T-helper 1 cell treated with Interleukin-12 subunit alpha and Interleukin-12 subunit beta and Interleukin-4 antibody, amounts not matched to agents 30 μg/mL and 1 μg/mL, for 36 hours (primary cell): ENCODE results near the gene CES5A.
"Not testable (repeated sequence)": the region's sequence is repeated elsewhere in the genome, so short reads cannot be mapped to it uniquely, and the experiment has no call there.

Experiments
- H3K27ac Mint-ChIP-seq: one replicate; pipeline ENCODE4 v1.8.0; 2021; ENCODE audit warnings: mild to moderate bottlenecking, mixed read lengths
- H3K27me3 Mint-ChIP-seq: one replicate; pipeline ENCODE4 v1.8.0; 2021; ENCODE audit warnings: low read depth, mixed read lengths
- H3K36me3 Mint-ChIP-seq: one replicate; pipeline ENCODE4 v1.8.0; 2021; ENCODE audit warnings: low read depth, mixed read lengths
- H3K4me1 Mint-ChIP-seq: one replicate; pipeline ENCODE4 v1.8.0; 2021; ENCODE audit warnings: low read depth, mixed read lengths
- H3K4me3 Mint-ChIP-seq: one replicate; pipeline ENCODE4 v1.8.0; 2021; ENCODE audit warnings: mild to moderate bottlenecking, moderate library complexity, mixed read lengths
- H3K9me3 Mint-ChIP-seq: one replicate; pipeline ENCODE4 v1.8.0; 2021; ENCODE audit warnings: mixed read lengths

Gene CES5A, protein sequence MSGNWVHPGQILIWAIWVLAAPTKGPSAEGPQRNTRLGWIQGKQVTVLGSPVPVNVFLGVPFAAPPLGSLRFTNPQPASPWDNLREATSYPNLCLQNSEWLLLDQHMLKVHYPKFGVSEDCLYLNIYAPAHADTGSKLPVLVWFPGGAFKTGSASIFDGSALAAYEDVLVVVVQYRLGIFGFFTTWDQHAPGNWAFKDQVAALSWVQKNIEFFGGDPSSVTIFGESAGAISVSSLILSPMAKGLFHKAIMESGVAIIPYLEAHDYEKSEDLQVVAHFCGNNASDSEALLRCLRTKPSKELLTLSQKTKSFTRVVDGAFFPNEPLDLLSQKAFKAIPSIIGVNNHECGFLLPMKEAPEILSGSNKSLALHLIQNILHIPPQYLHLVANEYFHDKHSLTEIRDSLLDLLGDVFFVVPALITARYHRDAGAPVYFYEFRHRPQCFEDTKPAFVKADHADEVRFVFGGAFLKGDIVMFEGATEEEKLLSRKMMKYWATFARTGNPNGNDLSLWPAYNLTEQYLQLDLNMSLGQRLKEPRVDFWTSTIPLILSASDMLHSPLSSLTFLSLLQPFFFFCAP

GRCh38 chr16:55875273-55875672 lies at the start of gene CES5A:
CES5A (minus strand) TSS chr16:55875373; CDS start chr16:55875221, 152 bp downstream.
- no peaks in the 10 kb centered on the region for H3K27me3 Mint-ChIP-seq
- no peak within 1 kb of the TSS for H3K4me3 Mint-ChIP-seq
- no peaks in the 10 kb centered on the region for H3K9me3 Mint-ChIP-seq
- H3K36me3 Mint-ChIP-seq = no peaks in the 10 kb centered on the region
- no peaks in the 10 kb centered on the region for H3K4me1 Mint-ChIP-seq
- no peak within 1 kb of the TSS for H3K27ac Mint-ChIP-seq

DNA sequence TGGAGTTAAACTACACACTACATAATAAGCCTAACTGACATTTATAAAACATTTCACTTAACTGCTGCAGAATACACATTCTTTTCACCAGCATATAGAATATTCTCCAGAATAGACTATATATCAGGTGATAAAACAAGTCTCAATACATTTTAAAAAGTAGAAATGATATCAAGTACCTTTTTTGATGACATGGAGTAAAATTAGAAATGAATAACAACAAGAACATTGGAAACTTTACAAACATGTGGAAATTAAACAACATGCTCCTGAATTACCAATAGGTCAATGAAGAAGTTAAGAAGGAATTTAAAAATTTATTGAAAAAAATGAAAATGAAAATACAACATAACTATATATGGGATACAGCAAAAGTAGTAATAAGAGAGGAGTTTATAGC lies 47.5 kb upstream of the CES5A start:
- H3K36me3 Mint-ChIP-seq = no peaks in the 10 kb centered on the region
- no peak overlapping the region for H3K4me3 Mint-ChIP-seq
- H3K27me3 Mint-ChIP-seq = peaks cover 19% of the 10 kb centered on the region
- H3K4me1 Mint-ChIP-seq = no peaks in the 10 kb centered on the region
- H3K27ac Mint-ChIP-seq = no peak overlapping the region
- H3K9me3 Mint-ChIP-seq = no peaks in the 10 kb centered on the region

- H3K27me3 Mint-ChIP-seq = peaks cover 6% of the 10 kb centered on the region
- H3K4me1 Mint-ChIP-seq = no peaks in the 10 kb centered on the region
- H3K9me3 Mint-ChIP-seq = no peaks in the 10 kb centered on the region
- no peak overlapping the region for H3K27ac Mint-ChIP-seq
- H3K36me3 Mint-ChIP-seq = no peaks in the 10 kb centered on the region
- H3K4me3 Mint-ChIP-seq = no peak overlapping the region
These were observed 42.4 kb upstream of the CES5A start for GRCh38 chr16:55917373-55918160.

GRCh38 chr16:55915096-55915827 lies 40.1 kb upstream of the CES5A start:
- Mint-ChIP-seq H3K4me1 (no peaks in the 10 kb centered on the region), H3K36me3 (no peaks in the 10 kb centered on the region), H3K27ac (no peak overlapping the region), H3K27me3 (no peaks in the 10 kb centered on the region), H3K9me3 (no peaks in the 10 kb centered on the region), H3K4me3 (no peak overlapping the region)

DNA sequence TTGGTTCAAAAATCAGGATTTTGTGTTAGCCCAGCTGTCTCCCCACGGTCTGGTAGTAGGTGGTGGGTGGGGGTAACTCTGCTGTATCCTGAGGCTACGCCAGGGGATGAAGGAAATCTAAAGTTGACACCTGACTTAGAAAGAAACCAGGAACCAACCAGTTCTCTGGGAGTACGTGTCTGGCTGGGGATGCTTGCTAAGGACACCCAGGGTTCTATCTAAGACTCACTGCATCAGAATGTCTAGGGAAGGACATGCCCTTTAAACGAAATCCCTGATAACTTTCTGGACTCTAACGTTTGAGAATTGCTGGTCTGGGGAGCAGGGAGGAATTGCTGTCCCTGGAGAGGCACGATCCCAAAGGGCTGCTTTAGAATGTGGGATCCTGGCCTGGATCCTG lies 39.2 kb upstream of the CES5A start:
- Mint-ChIP-seq H3K9me3 (no peaks in the 10 kb centered on the region), H3K4me3 (no peak overlapping the region), H3K27me3 (no peaks in the 10 kb centered on the region), H3K4me1 (no peaks in the 10 kb centered on the region), H3K27ac (no peak overlapping the region), H3K36me3 (no peaks in the 10 kb centered on the region)

GRCh38 chr16:55913716-55914115 lies 38.5 kb upstream of the CES5A start:
- H3K27ac Mint-ChIP-seq = no peak overlapping the region
- no peaks in the 10 kb centered on the region for H3K9me3 Mint-ChIP-seq
- no peaks in the 10 kb centered on the region for H3K36me3 Mint-ChIP-seq
- H3K4me3 Mint-ChIP-seq = no peak overlapping the region
- H3K27me3 Mint-ChIP-seq = no peaks in the 10 kb centered on the region
- no peaks in the 10 kb centered on the region for H3K4me1 Mint-ChIP-seq

DNA sequence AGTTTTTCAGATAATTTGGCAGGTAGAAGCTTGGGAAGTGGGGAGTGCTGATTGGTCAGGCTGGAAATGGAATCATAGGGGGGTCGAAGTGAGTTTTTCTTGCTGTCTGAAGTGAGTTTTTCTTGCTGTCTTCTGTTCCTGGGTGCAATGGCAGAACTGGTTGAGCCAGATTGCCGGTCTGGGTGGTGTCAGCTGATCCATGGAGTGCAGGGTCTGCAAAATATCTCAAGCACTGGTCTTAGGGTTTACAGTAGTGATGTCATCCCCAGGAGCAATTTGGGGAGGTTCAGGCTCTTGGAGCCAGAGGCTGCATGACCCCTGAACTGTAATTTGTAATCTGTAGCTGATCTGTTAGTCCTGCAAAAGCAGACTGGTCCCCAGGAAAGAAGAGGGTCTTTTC lies 37.9 kb upstream of the CES5A start:
- H3K27ac Mint-ChIP-seq, H3K4me1 Mint-ChIP-seq, H3K36me3 Mint-ChIP-seq, H3K27me3 Mint-ChIP-seq, H3K9me3 Mint-ChIP-seq, H3K4me3 Mint-ChIP-seq: not testable (repeated sequence)

- H3K4me3 Mint-ChIP-seq = no peak overlapping the region
- H3K4me1 Mint-ChIP-seq = no peaks in the 10 kb centered on the region
- no peaks in the 10 kb centered on the region for H3K36me3 Mint-ChIP-seq
- H3K27me3 Mint-ChIP-seq = no peaks in the 10 kb centered on the region
- no peaks in the 10 kb centered on the region for H3K9me3 Mint-ChIP-seq
- H3K27ac Mint-ChIP-seq = no peak overlapping the region
These were observed 36.8 kb upstream of the CES5A start for GRCh38 chr16:55912022-55912421.

DNA sequence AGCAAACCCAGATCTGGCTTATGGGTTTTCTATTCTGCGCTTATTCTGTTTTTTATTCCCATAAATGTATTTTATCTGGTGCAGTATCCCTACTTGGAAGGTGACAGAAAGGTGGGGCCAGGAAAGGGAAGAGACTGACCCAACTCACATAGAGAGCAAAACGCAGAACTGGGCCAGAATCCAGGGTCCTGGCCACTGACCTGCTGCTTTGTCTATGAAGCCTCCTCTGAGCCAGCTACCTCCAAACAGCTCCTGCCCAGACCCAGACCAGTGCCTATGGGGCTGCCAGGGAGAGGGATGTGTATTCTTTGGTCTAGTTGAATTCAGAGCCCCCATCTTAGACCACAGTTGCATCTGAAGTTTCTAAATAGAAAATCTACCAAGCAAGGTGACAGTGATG lies 36.4 kb upstream of the CES5A start:
- no peak overlapping the region for H3K27ac Mint-ChIP-seq
- H3K36me3 Mint-ChIP-seq = no peaks in the 10 kb centered on the region
- no peaks in the 10 kb centered on the region for H3K9me3 Mint-ChIP-seq
- H3K4me3 Mint-ChIP-seq = no peak overlapping the region
- H3K27me3 Mint-ChIP-seq = no peaks in the 10 kb centered on the region
- no peaks in the 10 kb centered on the region for H3K4me1 Mint-ChIP-seq

DNA sequence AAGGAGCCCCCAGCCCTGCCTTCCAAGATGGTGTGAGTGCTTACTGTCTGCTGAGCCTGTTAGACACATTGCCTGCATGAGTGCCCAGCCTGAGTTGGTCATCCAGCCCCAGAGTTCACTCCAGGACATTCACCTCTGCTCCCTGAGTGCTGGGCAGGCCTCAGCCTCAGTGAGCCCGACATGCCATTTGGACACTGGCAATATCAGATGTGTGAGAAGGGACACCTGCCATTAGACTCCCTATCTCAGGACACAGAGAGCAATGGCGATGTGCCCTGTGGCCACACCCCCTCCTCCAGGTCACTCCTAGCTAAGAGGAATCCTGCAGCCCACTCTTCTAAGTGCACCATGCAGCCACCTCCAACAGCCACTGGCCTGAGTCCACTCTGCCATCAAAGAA lies 34.7 kb upstream of the CES5A start:
- Mint-ChIP-seq H3K4me3 (no peak overlapping the region), H3K4me1 (no peaks in the 10 kb centered on the region), H3K9me3 (no peaks in the 10 kb centered on the region), H3K36me3 (no peaks in the 10 kb centered on the region), H3K27ac (no peak overlapping the region), H3K27me3 (no peaks in the 10 kb centered on the region)

DNA sequence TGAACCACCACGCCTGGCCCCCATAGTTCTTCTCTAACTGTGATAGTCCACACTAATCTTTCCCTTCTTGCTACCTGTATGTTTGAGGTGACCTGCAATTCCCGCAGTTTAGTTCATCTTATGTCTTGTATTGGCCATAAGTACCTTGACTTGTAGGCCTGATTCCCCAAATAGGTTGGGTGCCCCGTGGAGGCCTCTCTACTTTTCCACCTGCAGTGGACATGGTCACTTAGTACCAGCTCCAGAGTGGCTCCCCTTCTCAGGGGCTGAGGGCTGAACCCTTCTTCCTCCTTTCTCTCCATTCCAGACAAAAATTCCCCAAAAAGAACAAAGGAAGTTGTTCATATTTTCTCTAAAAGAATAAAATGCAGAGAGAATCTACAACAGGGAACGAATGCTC lies 33.5 kb upstream of the CES5A start:
- no peaks in the 10 kb centered on the region for H3K36me3 Mint-ChIP-seq
- no peaks in the 10 kb centered on the region for H3K4me1 Mint-ChIP-seq
- peaks cover 4% of the 10 kb centered on the region for H3K9me3 Mint-ChIP-seq
- H3K27ac Mint-ChIP-seq = no peak overlapping the region
- no peaks in the 10 kb centered on the region for H3K27me3 Mint-ChIP-seq
- no peak overlapping the region for H3K4me3 Mint-ChIP-seq

DNA sequence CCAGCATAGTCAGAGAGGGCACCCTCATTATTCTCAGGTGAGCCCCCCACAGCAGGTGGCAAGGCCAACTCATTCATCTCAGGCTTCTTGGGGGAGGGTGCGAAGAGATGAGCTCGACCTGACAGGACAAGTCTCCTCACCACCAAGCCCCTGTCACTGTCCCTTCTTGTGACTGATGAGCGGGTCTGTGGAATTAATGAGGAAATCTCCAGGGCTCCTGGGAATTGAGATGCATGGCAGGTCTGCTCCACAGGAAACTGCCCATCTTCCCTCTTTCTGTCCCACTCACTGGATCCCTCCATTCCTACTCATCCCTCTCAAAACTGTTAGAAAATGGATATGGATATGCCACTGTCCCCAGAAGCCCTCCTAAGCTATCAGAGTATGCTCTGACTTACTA lies 32.5 kb upstream of the CES5A start:
- Mint-ChIP-seq H3K4me1 (no peaks in the 10 kb centered on the region), H3K9me3 (peaks cover 9% of the 10 kb centered on the region), H3K27me3 (no peaks in the 10 kb centered on the region), H3K36me3 (no peaks in the 10 kb centered on the region), H3K27ac (no peak overlapping the region), H3K4me3 (no peak overlapping the region)

DNA sequence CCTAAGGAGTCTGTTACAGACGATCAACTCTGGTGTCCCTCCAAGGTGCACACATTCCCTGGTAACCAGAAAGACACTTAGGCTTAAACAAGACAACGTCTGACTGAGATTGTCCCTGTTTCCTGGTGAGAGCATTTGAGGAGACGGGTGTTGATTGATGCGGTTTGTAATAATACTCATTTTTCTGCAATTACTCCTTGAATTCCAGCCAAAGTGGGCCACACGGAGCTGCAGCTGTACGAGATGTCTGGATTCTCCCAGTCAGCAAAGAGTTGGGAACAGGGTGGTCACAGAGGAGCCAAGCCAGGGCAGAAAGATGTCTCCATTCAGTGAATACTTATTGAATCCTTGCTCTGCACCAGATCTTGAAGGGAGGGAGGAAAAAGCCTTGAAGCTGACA lies 30.9 kb upstream of the CES5A start:
- Mint-ChIP-seq H3K9me3 (peaks cover 9% of the 10 kb centered on the region), H3K4me3 (no peak overlapping the region), H3K27me3 (no peaks in the 10 kb centered on the region), H3K4me1 (no peaks in the 10 kb centered on the region), H3K36me3 (no peaks in the 10 kb centered on the region), H3K27ac (no peak overlapping the region)

DNA sequence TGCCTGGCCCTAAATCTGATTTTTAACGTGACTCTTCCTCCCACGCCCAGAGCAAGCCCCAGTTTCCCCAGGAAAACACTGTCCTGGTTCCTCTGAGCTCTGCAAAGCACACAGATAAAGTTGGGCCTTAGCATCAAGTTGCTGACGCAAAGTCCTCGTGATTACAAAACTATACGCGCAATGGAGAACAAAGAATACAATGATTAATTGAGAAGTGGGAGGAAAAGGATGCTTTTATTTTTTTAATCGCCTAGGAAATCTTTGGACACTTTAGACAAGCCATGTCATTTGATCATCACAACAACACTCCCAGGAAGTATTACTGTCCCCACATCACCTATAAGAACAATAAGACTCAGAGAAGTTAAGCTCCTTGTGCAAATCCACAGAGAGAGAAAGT lies 30.5 kb upstream of the CES5A start:
- no peak overlapping the region for H3K27ac Mint-ChIP-seq
- H3K4me1 Mint-ChIP-seq = no peaks in the 10 kb centered on the region
- no peaks in the 10 kb centered on the region for H3K27me3 Mint-ChIP-seq
- H3K4me3 Mint-ChIP-seq = no peak overlapping the region
- no peaks in the 10 kb centered on the region for H3K36me3 Mint-ChIP-seq
- H3K9me3 Mint-ChIP-seq = peaks cover 9% of the 10 kb centered on the region
